SK-N-SH (cell line): Measurements from ENCODE around the gene ELAPOR1. TPM values are rescaled to one million over a fixed set of nuclear protein-coding genes. Genes with fewer than 3 reads are reported as not detected.

Experiments used
- CTCF ChIA-PET: fragments of 300-600, 350-600 bp; formaldehyde crosslinking; extraction: SDS; loops from one replicate; lab custom pipeline; 2021; lab: Yijun Ruan, JAX
- POLR2A ChIA-PET: fragments of 350-600 bp; sonication (Branson Sonifier 250); formaldehyde crosslinking; extraction: SDS; loops from one replicate; lab custom pipeline; 2020; ENCODE audit warnings: antibody characterized with exemption, inconsistent platforms; lab: Yijun Ruan, JAX
- DNase-seq: peaks from one replicate; pipeline ENCODE4 v3.0.0; 2012
- H2AFZ ChIP-seq: fragments of 200-600 bp; sonication (generic); 2 replicates; pipeline ENCODE4 v1.8.1; 2016; ENCODE audit warnings: antibody characterized with exemption, mild to moderate bottlenecking, low read depth
- H3F3A ChIP-seq: fragments of 200-600 bp; sonication (generic); replicated peaks from 2 replicates; pipeline ENCODE3; 2016; ENCODE audit warnings: antibody characterized with exemption, mild to moderate bottlenecking; ENCODE audit not compliant: insufficient read depth
- H3K27ac ChIP-seq, 2 experiments: fragments of 200-500 bp in 1 of 2; fragments of 200-600 bp in 1 of 2; sonication (Bioruptor generic) in 1 of 2; sonication (generic), shearing (Covaris generic) in 1 of 2; 2 replicates each; pipeline versions ENCODE4 v1.5.1 to v1.6.1; 2014 to 2016; ENCODE audit warnings: low read depth in 2 of 2, inconsistent platforms in 1 of 2, low read length in 1 of 2, mild to moderate bottlenecking in 1 of 2, mixed read lengths in 1 of 2
- H3K27me3 ChIP-seq: fragments of 200-600 bp; sonication (generic), shearing (Covaris generic); 2 replicates; pipeline ENCODE4 v1.6.1; 2016; ENCODE audit warnings: mixed run types; ENCODE audit not compliant: insufficient read depth
- H3K36me3 ChIP-seq, 2 experiments: fragments of 200-500 bp in 1 of 2; fragments of 200-600 bp in 1 of 2; sonication (Bioruptor generic) in 1 of 2; sonication (generic) in 1 of 2; replicated peaks in 1 of 2; 2 replicates each; pipeline versions ENCODE3 to v1.5.1; 2014 to 2016; ENCODE audit warnings: low read length in 1 of 2, mild to moderate bottlenecking in 1 of 2; ENCODE audit not compliant: insufficient read depth in 2 of 2, control insufficient read depth in 1 of 2
- H3K4me1 ChIP-seq, 2 experiments: fragments of 200-500 bp in 1 of 2; fragments of 200-600 bp in 1 of 2; sonication (Bioruptor generic) in 1 of 2; sonication (generic), shearing (Covaris generic) in 1 of 2; 2 replicates each; pipeline versions ENCODE4 v1.5.1 to v1.6.1; 2014 to 2016; ENCODE audit warnings: low read depth in 1 of 2, low read length in 1 of 2, mixed run types in 1 of 2; ENCODE audit not compliant: insufficient read depth in 2 of 2, control insufficient read depth in 1 of 2
- H3K4me2 ChIP-seq: fragments of 200-600 bp; sonication (generic), shearing (Covaris generic); 2 replicates; pipeline ENCODE4 v1.6.1; 2017; ENCODE audit warnings: mixed run types
- H3K4me3 ChIP-seq, 2 experiments: fragments of 200-500 bp in 1 of 2; fragments of 200-600 bp in 1 of 2; sonication (Bioruptor generic) in 1 of 2; sonication (generic), shearing (Covaris generic) in 1 of 2; 2 replicates each; pipeline versions ENCODE4 v1.5.1 to v1.8.1; 2014 to 2016; ENCODE audit warnings: low read depth in 2 of 2, inconsistent platforms in 1 of 2, low read length in 1 of 2, mild to moderate bottlenecking in 1 of 2, mixed read lengths in 1 of 2, moderate library complexity in 1 of 2
- H3K79me2 ChIP-seq: fragments of 200-600 bp; sonication (generic); 2 replicates; pipeline ENCODE4 v1.8.1; 2017; ENCODE audit warnings: mild to moderate bottlenecking; ENCODE audit not compliant: insufficient read depth
- H3K9ac ChIP-seq: fragments of 200-600 bp; sonication (generic); 2 replicates; pipeline ENCODE4 v1.6.1; 2017; ENCODE audit warnings: mixed run types
- H3K9me2 ChIP-seq: fragments of 200-600 bp; sonication (generic); 2 replicates; pipeline ENCODE4 v1.6.1; 2017; ENCODE audit warnings: mixed run types
- H3K9me3 ChIP-seq: fragments of 200-600 bp; sonication (generic); 2 replicates; pipeline ENCODE4 v1.6.1; 2017; ENCODE audit warnings: mixed run types, mild to moderate bottlenecking, moderate library complexity
- H4K20me1 ChIP-seq: fragments of 200-600 bp; sonication (generic); 2 replicates; pipeline ENCODE4 v1.6.1; 2017; ENCODE audit warnings: mild to moderate bottlenecking, mixed run types; ENCODE audit not compliant: insufficient read depth
- CHD2 ChIP-seq: fragments of 150-350 bp; IDR thresholded peaks from 2 replicates; pipeline ENCODE4 v1.6.1; 2018; ENCODE audit warnings: low read length; ENCODE audit not compliant: partially characterized antibody
- ELF1 ChIP-seq: IDR thresholded peaks from 2 replicates; pipeline ENCODE4 v1.4.0; 2012
- FOXJ3 ChIP-seq: sonication (generic); formaldehyde crosslinking; IDR thresholded peaks from 2 replicates; pipeline ENCODE4 v1.5.1; 2020; ENCODE audit warnings: mild to moderate bottlenecking, missing genetic modification reagents
- FOXM1 ChIP-seq: IDR thresholded peaks from 2 replicates; pipeline ENCODE4 v1.4.0; 2012; ENCODE audit warnings: low read depth, mild to moderate bottlenecking
- GABPA ChIP-seq: IDR thresholded peaks from 2 replicates; pipeline ENCODE4 v1.4.0; 2012; ENCODE audit warnings: low read depth, mild to moderate bottlenecking
- GATA2 ChIP-seq: sonication (generic); formaldehyde crosslinking; IDR thresholded peaks from 2 replicates; pipeline ENCODE4 v1.5.0; 2020; ENCODE audit warnings: mild to moderate bottlenecking, missing genetic modification reagents
- JUND ChIP-seq: IDR thresholded peaks from 2 replicates; pipeline ENCODE4 v1.4.0; 2012
- MEF2A ChIP-seq: IDR thresholded peaks from 2 replicates; pipeline ENCODE4 v1.4.0; 2012; ENCODE audit warnings: low read depth, borderline replicate concordance
- MXI1 ChIP-seq: IDR thresholded peaks from 2 replicates; pipeline ENCODE4 v1.6.1; 2012; ENCODE audit warnings: mild to moderate bottlenecking, low read depth, low read length, improper control_type of control experiment
- NFIC ChIP-seq: IDR thresholded peaks from 2 replicates; pipeline ENCODE4 v1.4.0; 2012; ENCODE audit warnings: borderline replicate concordance
- NRF1 ChIP-seq: IDR thresholded peaks from 2 replicates; pipeline ENCODE4 v1.6.1; 2012; ENCODE audit warnings: low read depth, mild to moderate bottlenecking, low read length
- PBX3 ChIP-seq: IDR thresholded peaks from 2 replicates; pipeline ENCODE4; 2012
- RAD21 ChIP-seq: IDR thresholded peaks from 2 replicates; pipeline ENCODE4 v1.6.1; 2012; ENCODE audit warnings: mild to moderate bottlenecking, low read length
- REST ChIP-seq: IDR thresholded peaks from 2 replicates; pipeline ENCODE4 v1.6.1; 2012; ENCODE audit warnings: mild to moderate bottlenecking, low read depth, low read length, moderate library complexity
- SIN3A ChIP-seq: IDR thresholded peaks from 2 replicates; pipeline ENCODE4 v1.6.1; 2012; ENCODE audit warnings: low read depth, mild to moderate bottlenecking, low read length, moderate library complexity, borderline replicate concordance
- SMC3 ChIP-seq: IDR thresholded peaks from 2 replicates; pipeline ENCODE4 v1.6.1; 2012; ENCODE audit warnings: low read depth, low read length, improper control_type of control experiment
- TCF12 ChIP-seq: IDR thresholded peaks from 2 replicates; pipeline ENCODE4 v1.4.0; 2012
- TEAD4 ChIP-seq: IDR thresholded peaks from 2 replicates; pipeline ENCODE4 v1.4.0; 2012; ENCODE audit warnings: mild to moderate bottlenecking, borderline replicate concordance; ENCODE audit not compliant: insufficient read depth
- USF2 ChIP-seq: fragments of 150-350 bp; IDR thresholded peaks from 2 replicates; pipeline ENCODE4 v1.6.1; 2017; ENCODE audit warnings: antibody characterized with exemption, low read length, low read depth, borderline replicate concordance
- ZBTB33 ChIP-seq: IDR thresholded peaks from 2 replicates; pipeline ENCODE4 v1.4.0; 2012; ENCODE audit warnings: low read depth, borderline replicate concordance
- WGBS: methylation state at CpG from one replicate; pipeline ENCODE4 v1.1.6; 2017; ENCODE audit warnings: low lambda C conversion rate; 5-methylcytosine and 5-hydroxymethylcytosine counted together
- polyA plus RNA-seq, 3 experiments: library from polyadenylated mRNA; depleted of rRNA; stranded (reverse); fragments of >200 nt; gene quantifications; 2 replicates each; pipeline ENCODE4 v1.2.3, GENCODE V29; 2012

The ELAPOR1 gene
- polyA plus RNA-seq, 1 of the 3 experiments (the other 2 are of a cell fraction) = 1.2 TPM

GRCh38 chr1:109120356-109120755 is 6.4 kb downstream of the ELAPOR1 start:
- Histone ChIP-seq H3K79me2 (no peaks in the 10 kb centered on the region), H3K4me2 (no peak overlapping the region), H3K9me2 (no peaks in the 10 kb centered on the region), H3K9me3 (no peaks in the 10 kb centered on the region), H3F3A (no peaks in the 10 kb centered on the region), H4K20me1 (no peaks in the 10 kb centered on the region), H2AFZ (no peak overlapping the region), H3K36me3 (no peaks in the 10 kb centered on the region), H3K27ac (no peak overlapping the region), H3K4me3 (no peak overlapping the region), H3K9ac (no peak overlapping the region), H3K4me1 (no peaks in the 10 kb centered on the region), H3K27me3 (no peaks in the 10 kb centered on the region)
- CTCF ChIA-PET = interaction anchor here (1.4 kb wide), 1 partner anchor 8 kb away, joined by 5 read pairs; a partner anchor contains a TSS
- no peak for DNase-seq
- POLR2A ChIA-PET = no interaction called here
- TF ChIP-seq GATA2 (CRISPR knock-in tag) (no peak), MXI1 (no peak), REST (no peak), FOXJ3 (CRISPR knock-in tag) (no peak), GABPA (no peak), PBX3 (no peak), CHD2 (no peak), FOXM1 (no peak), MEF2A (no peak), ZBTB33 (no peak), TEAD4 (no peak), USF2 (no peak), NRF1 (no peak), JUND (no peak), RAD21 (no peak), SIN3A (no peak), NFIC (no peak), SMC3 (no peak), TCF12 (no peak), ELF1 (no peak)
- WGBS = 76% methylated on average over 5 of the region's 5 CpGs
